ENCODE measurements around the gene CRYBG1. TPM values are rescaled to one million over a fixed set of nuclear protein-coding genes. Genes with fewer than 3 reads are reported as not detected.

CRYBG1 gene
- polyA plus RNA-seq, 1 experiment: 0.75 TPM

GRCh38 chr6:106470316-106470715 lies 109.8 kb downstream of the CRYBG1 start:
- CTCF ChIA-PET: interaction anchor here (0.6 kb wide), 1 partner anchor 135 kb away, joined by 3 read pairs; no protein-coding TSS in a partner anchor
- TF ChIP-seq CTCF (IDR thresholded peaks at IDR 0.05; ENCODE audit: insufficient read depth, low read depth, low read length): no peak

GRCh38 chr6:106470811-106471210 lies 110.3 kb downstream of the CRYBG1 start:
- Histone ChIP-seq H3K36me3 (ENCODE audit: control insufficient read depth, insufficient read depth, low read length) (no peaks in the 10 kb centered on the region), H3K27me3 (ENCODE audit: control insufficient read depth, insufficient read depth, low read length) (peaks cover 5% of the 10 kb centered on the region), H3K4me3 (ENCODE audit: low read depth, low read length) (no peak overlapping the region)
- no peak for DNase-seq (ENCODE audit: low read depth)
- TF ChIP-seq CTCF (IDR thresholded peaks at IDR 0.05; ENCODE audit: insufficient read depth, low read depth, low read length): no peak
- POLR2A ChIA-PET: no interaction called here
- CTCF ChIA-PET: interaction anchor here (0.6 to 1.3 kb wide), 2 partner anchors 11 to 136 kb away, joined by 3 to 4 read pairs; no protein-coding TSS in a partner anchor

More at GRCh38 chr6:106470316-106470715, 109.8 kb downstream of the CRYBG1 start:
- no peak for DNase-seq (ENCODE audit: low read depth)
- POLR2A ChIA-PET: interaction anchor here (0.7 kb wide), 1 partner anchor 25 kb away, joined by 3 read pairs; no protein-coding TSS in a partner anchor
- peaks cover 5% of the 10 kb centered on the region for H3K27me3 ChIP-seq (ENCODE audit: control insufficient read depth, insufficient read depth, low read length)
- H3K4me3 ChIP-seq (ENCODE audit: low read depth, low read length): no peak overlapping the region
- no peaks in the 10 kb centered on the region for H3K36me3 ChIP-seq (ENCODE audit: control insufficient read depth, insufficient read depth, low read length)

- no peak overlapping the region for H3K4me3 ChIP-seq (ENCODE audit: low read depth, low read length)
- ChIA-PET CTCF (interaction anchor here (1.0 to 1.8 kb wide), 3 partner anchors 28 to 93 kb away, joined by 3 to 4 read pairs (median 3); no protein-coding TSS in a partner anchor), POLR2A (no interaction called here)
- no peaks in the 10 kb centered on the region for H3K36me3 ChIP-seq (ENCODE audit: control insufficient read depth, insufficient read depth, low read length)
- peaks cover 1% of the 10 kb centered on the region for H3K27me3 ChIP-seq (ENCODE audit: control insufficient read depth, insufficient read depth, low read length)
- no peak for TF ChIP-seq CTCF (IDR thresholded peaks at IDR 0.05; ENCODE audit: insufficient read depth, low read depth, low read length)
- no peak for DNase-seq (ENCODE audit: low read depth)
These were observed 113.3 kb downstream of the CRYBG1 start for GRCh38 chr6:106473812-106474211.

GRCh38 chr6:106474466-106474865 lies 113.9 kb downstream of the CRYBG1 start:
- ChIA-PET CTCF (interaction anchor here (0.6 to 1.8 kb wide), 4 partner anchors 10 to 505 kb away, joined by 3 to 4 read pairs (median 3); no protein-coding TSS in a partner anchor), POLR2A (no interaction called here)
- no peak for TF ChIP-seq CTCF (IDR thresholded peaks at IDR 0.05; ENCODE audit: insufficient read depth, low read depth, low read length)
- Histone ChIP-seq H3K4me3 (ENCODE audit: low read depth, low read length) (no peak overlapping the region), H3K27me3 (ENCODE audit: control insufficient read depth, insufficient read depth, low read length) (peaks cover 1% of the 10 kb centered on the region), H3K36me3 (ENCODE audit: control insufficient read depth, insufficient read depth, low read length) (no peaks in the 10 kb centered on the region)
- no peak for DNase-seq (ENCODE audit: low read depth)

GRCh38 chr6:106475284-106475683 lies 114.8 kb downstream of the CRYBG1 start:
- DNase-seq (ENCODE audit: low read depth): no peak
- CTCF ChIA-PET: interaction anchor here (0.9 to 1.8 kb wide), 3 partner anchors 89 to 504 kb away, joined by 3 to 4 read pairs (median 3); no protein-coding TSS in a partner anchor
- POLR2A ChIA-PET: no interaction called here
- TF ChIP-seq CTCF (IDR thresholded peaks at IDR 0.05; ENCODE audit: insufficient read depth, low read depth, low read length): no peak
- no peaks in the 10 kb centered on the region for H3K36me3 ChIP-seq (ENCODE audit: control insufficient read depth, insufficient read depth, low read length)
- H3K4me3 ChIP-seq (ENCODE audit: low read depth, low read length): no peak overlapping the region
- peaks cover 1% of the 10 kb centered on the region for H3K27me3 ChIP-seq (ENCODE audit: control insufficient read depth, insufficient read depth, low read length)

All from BJ (cell line).